ENCODE measurements around the gene RPS29.

GRCh38 chr14:49607583-49607982 lies 21.4 kb upstream of the RPS29 start:
- TF ChIP-seq CTCF (IDR thresholded peaks at IDR 0.05) (no peak), POLR2AphosphoS5 (IDR thresholded peaks at IDR 0.05) (no peak)
